Measurements from ENCODE around the gene OBSCN.

The OBSCN gene

DNA sequence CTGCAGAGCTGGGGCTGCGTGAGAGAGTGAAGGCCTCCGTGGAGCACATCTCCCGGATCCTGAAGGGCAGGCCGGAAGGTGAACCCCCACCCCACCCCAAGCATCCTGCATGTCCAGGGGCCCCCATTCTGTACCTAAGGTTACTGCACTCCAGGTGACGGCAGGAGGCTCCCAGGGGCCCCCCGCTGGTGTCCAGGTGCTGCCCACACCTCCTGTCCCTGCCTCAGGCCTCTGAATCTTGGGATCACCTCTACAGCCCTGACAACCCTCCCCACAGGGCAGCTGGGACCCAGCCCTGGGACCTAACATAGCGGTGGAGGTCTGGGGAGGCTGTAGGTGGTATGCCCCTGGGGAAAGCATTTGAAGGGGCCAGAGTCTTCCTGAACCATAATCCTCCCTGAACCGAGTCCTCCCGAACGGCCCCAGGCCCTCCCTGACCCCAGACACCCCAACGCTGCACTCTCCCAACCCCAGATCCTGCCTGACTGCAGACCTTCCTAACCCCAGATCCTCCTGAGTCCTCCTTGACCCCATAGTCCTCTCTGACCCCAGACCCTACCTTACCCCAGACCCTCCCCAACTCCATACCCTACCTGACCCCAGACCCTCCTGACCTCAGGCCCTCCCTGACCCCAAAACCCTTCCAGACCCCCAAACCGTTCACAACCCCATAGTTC lies 165.3 kb downstream of the OBSCN start:
- DNase-seq = peak; percentile 11

DNA sequence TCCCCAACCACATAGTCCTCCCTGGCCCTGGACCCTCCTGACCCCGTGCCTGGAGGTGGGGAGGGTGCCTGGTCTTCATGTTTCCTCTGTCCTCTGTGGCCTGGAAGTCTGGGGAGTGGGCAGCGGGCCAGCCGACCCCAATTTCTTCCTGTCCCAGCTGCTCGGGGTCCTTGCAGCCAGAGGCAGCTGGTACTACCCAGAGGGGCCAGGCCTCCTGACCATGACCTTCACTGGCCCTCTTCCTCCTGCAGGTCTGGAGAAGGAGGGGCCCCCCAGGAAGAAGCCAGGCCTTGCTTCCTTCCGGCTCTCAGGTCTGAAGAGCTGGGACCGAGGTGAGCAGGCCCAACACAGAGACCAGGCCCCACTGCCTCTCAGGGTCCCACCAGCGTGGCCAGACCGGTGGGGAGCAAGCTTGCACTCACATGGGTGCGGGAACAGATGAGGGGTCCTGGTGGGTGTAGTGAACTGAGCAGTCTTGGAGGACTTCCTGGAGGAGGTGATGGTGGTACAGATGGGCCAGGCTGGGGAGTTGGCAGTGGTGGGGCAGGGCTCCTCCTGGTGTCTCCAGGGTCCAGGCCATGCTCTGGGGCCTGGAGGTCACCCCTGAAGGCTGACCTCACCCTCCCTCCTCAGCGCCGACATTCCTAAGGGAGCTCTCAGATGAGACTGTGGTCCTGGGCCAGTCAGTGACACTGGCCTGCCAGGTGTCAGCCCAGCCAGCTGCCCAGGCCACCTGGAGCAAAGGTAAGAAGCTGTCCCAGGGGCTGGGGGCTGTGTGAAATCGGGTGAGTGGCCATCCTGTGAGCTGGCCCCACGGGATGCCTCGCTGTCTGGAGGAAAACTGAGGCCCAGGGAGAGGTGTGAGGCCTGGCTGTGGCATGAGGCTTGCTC lies 166.1 kb downstream of the OBSCN start:
- peak; percentile 13 for DNase-seq

DNA sequence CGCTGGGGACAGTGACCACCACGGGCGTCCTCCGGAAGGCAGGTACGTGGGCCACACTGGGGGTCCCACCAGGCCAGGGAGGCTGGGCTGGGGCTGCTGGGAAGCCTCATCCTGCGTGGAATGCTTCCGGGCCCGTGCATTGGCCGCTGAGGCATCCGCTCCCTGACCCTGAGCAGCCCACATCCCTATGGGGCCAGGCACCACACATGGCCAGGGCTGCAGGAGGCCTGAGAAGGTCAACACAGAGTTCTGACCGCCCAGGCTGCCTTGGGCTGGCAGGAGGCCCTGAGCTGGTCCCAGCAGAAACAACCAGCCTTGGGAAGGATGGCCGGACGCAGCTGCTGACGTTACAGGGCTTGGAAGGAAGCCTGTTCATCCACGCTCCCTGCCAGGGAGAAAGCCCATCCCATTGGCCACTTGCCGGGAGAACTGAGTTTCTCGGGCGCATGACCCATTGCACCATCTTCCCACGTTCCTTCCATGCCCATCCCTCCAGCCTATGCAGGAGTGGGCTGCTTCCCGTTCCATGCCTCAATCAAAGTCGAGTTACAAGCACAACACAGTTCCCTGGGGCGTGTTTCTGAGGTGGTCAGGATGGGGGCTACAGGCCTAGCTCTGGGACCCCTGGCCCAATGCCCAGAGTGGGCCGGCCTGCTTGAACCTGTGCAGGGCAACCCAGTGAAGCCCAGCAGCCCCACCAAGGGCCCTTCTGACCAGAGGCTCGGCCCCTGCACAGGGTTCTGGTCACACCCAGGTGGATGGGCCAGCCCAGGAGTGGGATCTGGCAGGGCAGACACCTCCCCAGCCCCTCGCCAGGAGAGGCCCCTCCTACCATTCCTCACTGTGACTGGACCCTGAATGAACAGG lies 167.1 kb downstream of the OBSCN start:
- peak; percentile 13 for DNase-seq

DNA sequence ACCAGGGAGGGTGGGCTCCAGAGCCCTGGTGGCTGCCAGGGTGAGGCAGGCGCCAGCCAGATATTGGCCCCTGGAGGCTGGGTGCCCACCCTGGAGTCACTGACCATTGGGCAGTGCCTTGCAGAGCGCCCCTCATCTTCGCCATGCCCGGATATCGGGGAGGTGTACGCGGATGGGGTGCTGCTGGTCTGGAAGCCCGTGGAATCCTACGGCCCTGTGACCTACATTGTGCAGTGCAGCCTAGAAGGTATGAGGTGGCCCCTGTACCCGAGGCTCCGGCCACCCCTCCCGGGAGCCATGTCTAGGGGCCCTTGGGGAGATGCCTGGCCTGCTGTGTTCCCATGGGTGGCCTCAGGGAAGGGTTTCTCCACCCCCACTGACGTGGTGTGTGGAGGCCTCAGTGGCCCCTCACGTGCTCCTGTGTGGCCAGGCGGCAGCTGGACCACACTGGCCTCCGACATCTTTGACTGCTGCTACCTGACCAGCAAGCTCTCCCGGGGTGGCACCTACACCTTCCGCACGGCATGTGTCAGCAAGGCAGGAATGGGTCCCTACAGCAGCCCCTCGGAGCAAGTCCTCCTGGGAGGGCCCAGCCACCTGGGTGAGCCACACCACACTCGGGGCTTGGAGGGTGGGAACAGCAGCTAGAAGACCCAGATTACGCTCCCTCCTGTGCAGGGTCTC lies 167.9 kb downstream of the OBSCN start:
- DNase-seq = peak; percentile 15

DNA sequence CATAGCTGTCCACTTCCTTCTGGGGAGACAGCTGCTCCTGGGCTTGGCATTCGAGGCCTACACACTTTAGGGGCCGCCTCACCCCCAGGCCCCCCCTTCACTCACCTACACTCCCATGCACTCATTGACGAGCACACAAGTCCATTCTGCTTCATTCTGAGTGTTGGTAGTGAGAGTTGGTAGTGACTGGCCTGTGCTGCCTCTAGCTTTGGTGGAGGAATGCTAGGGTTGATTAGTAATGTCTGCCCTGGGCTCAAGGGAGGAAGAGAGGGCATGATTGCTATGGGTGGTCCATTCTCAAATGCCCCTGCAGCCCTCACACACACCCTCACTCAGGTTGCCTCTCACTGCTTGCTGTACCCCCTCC lies 168.4 kb downstream of the OBSCN start:
- no peak for DNase-seq

DNA sequence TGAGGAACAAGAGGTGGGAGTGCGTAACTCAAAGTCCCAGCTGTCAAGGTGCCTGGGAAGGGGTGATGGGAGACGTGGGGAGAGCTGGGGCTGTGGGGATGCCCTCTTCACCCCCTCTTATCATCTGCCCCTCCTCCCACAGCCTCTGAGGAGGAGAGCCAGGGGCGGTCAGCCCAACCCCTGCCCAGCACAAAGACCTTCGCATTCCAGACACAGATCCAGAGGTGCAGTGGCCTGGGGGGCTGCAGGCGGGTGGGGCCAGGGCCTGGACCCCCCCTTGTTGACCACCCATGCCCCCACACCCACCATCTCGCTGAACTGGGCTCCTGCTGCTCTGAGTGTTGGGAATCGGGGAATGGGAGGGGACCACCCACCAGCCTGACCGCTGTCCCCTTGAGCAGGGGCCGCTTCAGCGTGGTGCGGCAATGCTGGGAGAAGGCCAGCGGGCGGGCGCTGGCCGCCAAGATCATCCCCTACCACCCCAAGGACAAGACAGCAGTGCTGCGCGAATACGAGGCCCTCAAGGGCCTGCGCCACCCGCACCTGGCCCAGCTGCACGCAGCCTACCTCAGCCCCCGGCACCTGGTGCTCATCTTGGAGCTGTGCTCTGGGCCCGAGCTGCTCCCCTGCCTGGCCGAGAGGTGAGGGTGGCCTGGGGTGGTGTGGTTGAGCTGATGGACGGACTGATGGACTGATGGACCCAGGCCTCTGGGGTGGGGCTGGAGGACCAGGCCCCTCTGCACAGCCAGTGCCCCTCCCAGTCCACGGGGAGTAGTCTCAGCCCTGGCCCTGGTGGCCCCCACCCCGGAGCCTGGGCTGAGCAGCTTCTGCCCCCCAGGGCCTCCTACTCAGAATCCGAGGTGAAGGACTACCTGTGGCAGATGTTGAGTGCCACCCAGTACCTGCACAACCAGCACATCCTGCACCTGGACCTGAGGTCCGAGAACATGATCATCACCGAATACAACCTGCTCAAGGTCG lies 169.1 kb downstream of the OBSCN start:
- DNase-seq = peak; percentile 14

DNA sequence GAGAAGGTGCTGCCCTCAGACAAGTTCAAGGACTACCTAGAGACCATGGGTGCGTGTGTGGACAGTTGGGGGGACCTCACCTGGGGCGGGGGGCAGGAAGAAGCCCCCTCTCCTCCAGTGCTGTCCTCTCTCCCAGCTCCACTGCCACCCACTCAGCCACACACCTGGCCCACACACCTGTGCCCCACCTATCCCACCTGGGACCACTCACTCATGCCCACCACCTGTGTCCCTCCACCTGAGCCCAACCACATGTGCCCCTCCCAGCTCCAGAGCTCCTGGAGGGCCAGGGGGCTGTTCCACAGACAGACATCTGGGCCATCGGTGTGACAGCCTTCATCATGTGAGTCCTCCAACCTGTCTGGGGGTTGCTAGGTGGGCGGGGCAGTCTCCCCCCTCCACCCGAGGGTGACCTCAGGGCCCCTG lies 169.8 kb downstream of the OBSCN start:
- DNase-seq = no peak

DNA sequence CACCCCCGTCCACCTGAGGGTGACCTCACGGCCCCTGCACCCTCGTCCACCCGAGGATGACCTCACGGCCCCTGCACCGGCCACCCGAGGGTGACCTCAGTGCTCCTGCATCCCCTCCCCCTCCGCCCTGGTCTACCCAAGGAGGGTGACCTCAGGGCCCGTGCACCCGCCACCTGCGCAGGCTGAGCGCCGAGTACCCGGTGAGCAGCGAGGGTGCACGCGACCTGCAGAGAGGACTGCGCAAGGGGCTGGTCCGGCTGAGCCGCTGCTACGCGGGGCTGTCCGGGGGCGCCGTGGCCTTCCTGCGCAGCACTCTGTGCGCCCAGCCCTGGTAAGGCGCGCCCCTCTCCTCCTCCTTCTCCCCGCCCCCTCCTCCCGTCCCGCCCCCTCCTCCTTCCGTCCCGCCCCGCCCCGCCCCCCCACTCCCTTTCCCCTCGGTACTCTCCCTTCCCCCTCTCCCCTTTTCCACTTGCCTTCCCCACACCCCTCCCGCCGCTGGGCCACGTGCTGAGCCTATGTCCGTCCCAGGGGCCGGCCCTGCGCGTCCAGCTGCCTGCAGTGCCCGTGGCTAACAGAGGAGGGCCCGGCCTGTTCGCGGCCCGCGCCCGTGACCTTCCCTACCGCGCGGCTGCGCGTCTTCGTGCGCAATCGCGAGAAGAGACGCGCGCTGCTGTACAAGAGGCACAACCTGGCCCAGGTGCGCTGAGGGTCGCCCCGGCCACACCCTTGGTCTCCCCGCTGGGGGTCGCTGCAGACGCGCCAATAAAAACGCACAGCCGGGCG lies 170.4 kb downstream of the OBSCN start:
- DNase-seq = peak; percentile 40

DNA sequence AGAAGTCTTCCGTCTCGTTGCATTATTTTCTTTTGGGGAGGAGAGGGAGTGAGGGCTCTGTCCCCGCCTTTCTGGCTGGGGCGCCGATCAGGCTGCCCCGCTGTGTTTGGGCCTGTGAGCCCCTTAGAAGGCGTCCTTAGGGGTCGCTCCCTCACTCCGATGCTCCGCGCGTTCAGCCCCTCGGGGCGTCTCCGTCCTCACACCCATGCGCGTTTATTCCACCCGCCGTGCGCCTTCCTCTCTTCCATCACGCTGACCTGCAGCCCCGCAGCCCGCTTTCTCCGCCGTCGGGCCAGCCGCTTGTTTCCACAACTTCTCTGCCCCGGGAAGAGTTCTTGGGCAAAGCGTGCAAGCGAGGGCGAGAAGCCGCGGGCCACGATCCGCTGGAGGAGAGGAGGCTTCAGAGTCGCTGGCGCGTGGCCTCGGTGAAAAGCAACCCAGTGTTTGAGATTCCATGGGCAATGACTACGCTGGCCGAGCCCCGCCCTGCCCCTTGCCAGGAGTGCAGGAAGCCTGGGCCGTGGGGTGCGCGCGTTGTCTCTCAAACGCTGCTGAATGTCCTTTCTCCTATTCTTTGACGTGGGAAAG lies 171.1 kb downstream of the OBSCN start:
- DNase-seq = no peak

DNA sequence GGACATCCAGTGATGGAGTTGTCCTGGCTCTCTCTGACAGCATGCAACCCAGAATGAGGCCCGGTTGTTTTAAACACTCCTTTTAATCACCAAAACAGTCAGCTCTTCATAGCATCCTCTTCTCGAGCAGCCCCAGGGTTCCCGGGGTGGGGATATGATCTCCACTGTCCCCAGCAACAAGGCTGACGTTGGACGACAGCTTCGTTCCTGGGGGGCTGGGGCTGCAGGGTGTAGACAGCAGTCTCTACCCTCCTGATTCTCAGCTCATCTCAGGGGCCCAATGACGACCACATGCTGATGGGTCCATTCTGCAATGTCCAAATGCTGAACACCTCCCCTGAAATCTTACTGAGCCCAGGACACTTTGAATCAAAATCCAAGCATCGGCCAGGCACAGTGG lies 171.8 kb downstream of the OBSCN start:
- peak; percentile 7 for DNase-seq

DNA sequence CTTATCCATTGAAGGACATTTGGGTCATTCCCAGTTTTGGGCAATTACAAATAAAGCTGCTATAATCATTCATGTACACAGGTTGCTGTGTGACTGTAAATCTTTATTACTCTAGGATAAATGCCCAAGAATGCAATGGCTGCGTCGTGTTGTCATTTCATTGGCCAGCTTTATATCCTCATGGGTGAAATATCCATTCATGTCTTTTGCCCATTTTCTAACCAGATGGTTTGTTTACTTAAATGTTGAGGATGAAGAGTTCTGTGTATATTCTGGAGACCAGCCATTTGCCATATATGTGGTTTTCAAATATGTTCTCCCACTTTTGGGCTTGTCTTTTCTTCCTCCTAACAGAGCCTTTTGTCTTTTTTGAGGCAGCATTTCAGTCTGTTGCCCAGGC lies 173.5 kb downstream of the OBSCN start:
- DNase-seq = no peak

DNA sequence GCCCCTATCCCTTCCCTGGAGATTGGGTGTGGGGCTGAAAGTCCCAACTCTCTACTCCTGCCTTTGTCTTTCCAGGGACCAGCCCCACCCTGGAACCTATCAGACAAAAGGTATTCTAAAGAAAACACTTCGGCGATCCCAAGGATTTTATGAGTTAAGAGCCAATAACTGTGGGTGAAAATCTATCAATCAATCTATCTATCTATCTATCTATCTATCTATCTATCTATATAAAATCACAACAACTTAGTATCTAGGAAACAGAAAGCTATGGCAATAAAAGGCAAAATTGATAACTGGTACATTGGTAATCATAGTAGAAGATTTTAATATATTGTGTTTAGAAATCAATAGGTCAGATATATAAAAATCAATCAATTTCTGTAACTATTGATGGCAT lies 175.9 kb downstream of the OBSCN start:
- DNase-seq = no peak

DNA sequence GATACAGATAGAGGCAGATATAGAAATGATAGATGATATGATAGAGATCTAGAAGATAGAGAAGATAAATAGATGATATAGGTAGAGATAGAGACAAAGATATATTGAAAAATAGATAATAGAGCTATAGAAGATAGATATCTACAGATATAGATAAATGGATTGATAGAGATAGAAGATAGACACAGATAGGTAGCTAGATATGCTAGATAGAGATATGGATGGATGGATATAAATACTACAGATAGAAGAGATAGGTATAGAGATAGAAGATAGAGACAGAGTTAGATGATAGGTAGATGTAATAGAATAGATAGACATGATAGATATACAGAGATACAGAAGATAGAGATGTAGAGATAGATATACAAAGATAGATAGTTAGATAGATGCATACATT lies 177.4 kb downstream of the OBSCN start:
- DNase-seq = no peak

DNA sequence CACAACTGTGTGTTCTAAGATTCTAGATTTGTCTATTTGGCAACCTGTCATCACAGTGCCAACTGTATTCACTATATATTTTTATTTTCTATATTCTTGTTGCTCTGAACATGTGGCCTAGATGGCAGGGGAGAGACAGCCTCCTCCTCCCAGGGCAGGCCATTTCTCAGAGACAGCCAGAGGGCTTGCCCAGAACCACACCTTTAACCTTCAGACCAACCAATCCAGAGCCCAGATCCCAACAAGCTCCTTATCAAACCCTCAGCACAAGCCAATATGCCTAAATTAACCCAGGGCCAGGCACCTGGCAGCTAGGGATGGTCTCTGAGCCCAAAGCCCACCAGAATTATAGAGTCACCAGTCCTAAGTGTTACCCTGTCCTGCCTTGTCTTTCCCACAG lies 179.5 kb downstream of the OBSCN start:
- DNase-seq = no peak

DNA sequence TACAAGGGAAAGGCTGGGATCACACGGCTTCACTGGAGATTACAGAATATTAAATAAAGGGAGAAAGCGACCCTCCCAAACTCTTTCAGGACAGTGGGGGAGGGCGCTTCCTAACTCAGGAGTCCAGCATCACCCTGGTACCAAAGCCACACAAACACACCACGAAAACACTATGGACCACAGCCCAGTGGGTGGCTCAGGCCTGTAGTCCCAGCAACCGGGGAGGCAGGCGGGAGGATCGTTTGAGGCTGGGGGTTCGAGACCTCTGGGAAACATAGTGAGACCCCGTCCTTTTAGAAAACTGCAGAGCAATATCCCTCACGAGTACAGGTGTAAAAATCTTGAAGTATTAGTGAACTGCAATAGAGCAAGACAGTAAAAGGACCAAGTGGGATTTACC lies 182.8 kb downstream of the OBSCN start:
- DNase-seq = no peak

DNA sequence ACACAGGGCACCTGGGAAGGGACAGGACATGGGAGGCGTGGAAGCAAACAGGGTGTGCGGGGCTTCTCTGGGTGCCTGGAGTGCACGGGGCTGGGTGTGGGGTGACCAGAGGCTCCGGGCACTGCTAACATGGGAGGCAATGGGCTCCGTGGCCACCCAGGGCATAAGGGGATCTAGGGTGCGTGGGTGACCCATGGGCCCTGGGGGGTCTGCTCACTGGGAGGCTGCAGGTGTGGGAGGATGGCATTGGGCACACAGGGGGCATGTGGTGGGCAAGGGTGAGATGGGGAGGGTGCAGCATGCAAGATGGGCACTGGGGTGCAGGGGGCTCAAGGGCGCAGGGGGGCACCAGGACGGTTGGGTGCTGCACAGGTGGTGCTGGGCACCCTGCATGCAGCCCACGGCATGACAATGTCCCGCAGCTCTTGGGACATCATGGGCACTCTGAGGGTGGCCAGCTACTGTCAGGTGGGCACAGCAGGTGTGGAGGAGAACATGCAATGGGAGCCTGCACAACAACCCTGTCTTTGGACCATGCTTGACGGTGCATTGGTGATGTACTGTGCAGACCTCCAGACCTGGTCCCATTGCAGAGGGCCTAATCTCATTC lies 183.7 kb downstream of the OBSCN start:
- peak; percentile 12 for DNase-seq

DNA sequence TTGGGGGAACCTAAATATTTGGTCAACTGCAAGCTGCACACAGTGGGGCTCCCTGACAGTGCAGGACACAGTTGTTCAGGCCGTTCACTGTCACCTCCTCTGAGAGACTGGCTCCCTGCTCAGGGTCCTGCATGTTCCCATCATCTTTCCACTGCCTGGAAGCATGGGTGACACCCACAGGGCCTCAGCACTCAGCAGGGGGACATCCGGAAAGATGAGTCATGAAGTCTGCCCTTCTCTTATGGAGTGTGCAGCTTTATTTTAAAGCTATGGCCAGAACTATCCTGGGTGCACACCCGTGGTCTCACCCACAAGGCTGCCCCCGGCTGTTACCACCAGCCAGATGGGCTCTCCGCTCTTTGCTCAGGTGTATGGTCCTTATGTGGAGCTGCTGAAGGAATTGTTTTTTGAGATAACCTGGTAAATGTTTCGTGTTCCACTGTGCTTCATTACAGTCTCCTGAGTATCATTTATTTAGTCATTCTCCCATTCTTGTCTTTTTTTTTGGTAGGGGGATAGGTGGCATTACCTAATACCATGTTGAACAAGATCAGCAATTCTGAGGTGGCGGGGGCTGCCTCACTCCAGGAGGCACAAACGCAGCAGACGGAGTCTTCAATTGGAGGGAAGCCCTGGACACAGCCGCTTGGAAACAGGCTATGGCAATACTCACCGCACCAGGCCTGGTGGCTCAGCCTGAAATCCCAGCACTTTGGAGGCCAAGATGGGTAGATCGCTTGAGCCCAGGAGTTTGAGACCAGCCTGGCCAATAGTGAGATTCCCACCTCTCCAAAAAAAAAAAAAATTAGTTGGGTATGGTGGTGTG lies 184.5 kb downstream of the OBSCN start:
- peak; percentile 4 for DNase-seq

DNA sequence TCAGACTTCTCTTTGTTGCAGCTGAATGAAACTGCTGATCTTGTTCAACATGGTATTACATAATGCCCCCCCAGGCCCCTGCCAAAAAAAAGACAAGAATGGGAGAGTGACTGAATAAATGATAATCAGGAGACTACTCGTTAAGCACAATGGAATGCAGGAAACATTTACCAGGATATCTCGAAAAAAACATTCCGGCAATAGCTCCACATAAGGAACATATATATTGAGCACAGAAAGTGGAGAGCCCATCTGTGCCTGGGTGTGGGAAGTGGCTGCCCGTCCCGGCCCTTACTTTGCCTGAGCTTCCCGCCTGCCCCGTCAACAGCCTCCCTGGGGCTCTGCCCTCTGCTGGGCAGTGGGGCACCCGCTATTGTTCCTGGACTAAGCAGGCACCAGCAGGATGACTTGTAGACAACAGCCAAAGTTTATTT lies 185.4 kb downstream of the OBSCN start:
- no peak for DNase-seq

Measured in CD4-positive, alpha-beta T cell treated with Interleukin-15 for 1 hour (primary cell).